A673 (cell line): ENCODE results near the gene GALNT7.

Source experiments
- EZH2 ChIP-seq: fragments of 200-600 bp; sonication (generic); IDR thresholded peaks from 2 replicates; pipeline ENCODE4 v1.6.1; 2017; ENCODE audit warnings: borderline replicate concordance, low read depth, mild to moderate bottlenecking, mixed read lengths, antibody characterized with exemption, low read length; ENCODE audit not compliant: poor library complexity, severe bottlenecking
- TF ChIP-seq, protein P1 (sequence below): fragments of 300-800, 200-600 bp; sonication (generic); conservative IDR thresholded peaks from 2 replicates; pipeline ENCODE4 v1.5.1; 2017; ENCODE audit warnings: low read depth, mild to moderate bottlenecking, antibody characterized with exemption, low read length, moderate library complexity, mixed read lengths

DNA sequence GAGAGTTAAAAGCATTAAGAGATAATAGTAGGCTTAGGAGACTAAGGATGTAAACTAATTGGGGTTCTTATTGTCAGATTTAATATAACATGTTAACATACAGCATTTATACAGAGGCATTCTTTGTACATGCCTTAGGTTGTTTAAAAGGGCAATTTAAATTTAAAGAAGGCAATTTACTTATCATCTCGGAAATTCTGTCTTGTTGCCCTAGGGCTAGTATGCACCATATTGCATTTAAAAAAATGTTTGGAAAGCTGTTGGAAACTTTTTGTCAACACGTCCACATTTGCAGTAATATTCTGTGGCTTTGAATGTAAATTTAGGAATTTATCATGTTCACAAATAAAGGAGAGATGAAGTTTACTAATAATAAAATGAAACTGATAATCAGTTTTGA, 25.5 kb downstream of the GALNT7 start:
- TF ChIP-seq, protein P1, sequence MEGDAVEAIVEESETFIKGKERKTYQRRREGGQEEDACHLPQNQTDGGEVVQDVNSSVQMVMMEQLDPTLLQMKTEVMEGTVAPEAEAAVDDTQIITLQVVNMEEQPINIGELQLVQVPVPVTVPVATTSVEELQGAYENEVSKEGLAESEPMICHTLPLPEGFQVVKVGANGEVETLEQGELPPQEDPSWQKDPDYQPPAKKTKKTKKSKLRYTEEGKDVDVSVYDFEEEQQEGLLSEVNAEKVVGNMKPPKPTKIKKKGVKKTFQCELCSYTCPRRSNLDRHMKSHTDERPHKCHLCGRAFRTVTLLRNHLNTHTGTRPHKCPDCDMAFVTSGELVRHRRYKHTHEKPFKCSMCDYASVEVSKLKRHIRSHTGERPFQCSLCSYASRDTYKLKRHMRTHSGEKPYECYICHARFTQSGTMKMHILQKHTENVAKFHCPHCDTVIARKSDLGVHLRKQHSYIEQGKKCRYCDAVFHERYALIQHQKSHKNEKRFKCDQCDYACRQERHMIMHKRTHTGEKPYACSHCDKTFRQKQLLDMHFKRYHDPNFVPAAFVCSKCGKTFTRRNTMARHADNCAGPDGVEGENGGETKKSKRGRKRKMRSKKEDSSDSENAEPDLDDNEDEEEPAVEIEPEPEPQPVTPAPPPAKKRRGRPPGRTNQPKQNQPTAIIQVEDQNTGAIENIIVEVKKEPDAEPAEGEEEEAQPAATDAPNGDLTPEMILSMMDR, result no peak
- no peak for TF ChIP-seq EZH2
